ENCODE results near the gene CRYL1.

CRYL1 gene

DNA sequence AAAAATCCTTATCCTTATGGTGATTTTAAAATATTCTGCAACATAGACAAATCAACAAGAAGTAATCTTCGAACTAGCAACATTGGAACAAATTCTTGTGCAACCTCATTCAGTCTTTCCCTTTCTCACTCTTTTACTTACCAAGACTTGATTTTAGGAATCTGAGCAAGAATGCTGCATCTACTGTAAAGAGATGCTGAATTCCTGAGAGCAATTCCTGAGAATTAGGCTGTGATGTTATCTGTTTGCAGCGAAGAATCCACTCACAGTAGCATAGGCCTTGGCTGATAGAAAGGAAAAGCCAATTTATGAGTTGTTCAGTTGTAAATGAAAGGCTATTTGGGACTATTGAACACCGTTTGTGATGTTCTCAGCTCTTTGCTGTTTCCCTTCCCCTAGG, 144.3 kb downstream of the CRYL1 start:
- DNase-seq (ENCODE audit: low read depth in 2 of 2, low spot score in 1 of 2), result no peak

DNA sequence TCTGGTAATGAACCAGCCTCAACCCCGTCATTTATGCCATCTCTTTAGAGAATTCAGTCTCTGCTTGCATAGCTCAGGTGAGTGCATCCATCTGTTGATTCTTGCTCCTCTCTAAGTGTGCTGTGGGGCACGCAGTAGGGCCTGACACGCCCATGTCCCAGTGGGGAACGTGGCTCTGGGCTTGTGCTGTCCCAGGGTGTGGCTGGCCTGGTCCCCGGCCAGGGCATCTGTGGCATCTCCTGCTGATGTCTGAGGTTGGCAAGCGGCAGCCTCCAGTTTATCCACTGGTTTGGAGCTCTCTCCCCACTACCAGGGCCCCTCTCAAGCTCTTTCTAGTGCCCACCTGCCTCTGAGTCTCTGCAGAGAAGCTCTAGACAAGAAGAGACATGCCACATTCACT, 146.9 kb downstream of the CRYL1 start:
- no peak for DNase-seq (ENCODE audit: low read depth in 2 of 2, low spot score in 1 of 2)

DNA sequence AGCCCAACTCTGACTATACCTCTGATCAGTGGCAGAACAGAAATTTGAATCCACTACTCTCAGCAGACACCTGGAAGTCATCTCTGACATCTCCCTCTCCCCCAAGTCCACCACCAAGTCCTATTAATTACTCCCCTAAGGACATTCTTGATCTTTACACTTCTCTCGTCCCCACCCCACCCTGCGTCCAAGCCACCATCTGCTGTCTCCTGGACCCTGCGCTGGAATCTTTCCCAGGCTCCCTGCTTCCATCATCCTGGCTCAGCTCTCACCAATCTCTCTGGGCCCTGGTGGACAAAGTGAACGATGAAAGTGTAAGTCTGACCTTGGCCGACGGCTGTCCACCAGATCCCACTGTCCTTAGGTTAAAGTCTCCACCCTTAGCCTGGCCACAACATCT, 147.9 kb downstream of the CRYL1 start:
- DNase-seq (ENCODE audit: low read depth in 2 of 2, low spot score in 1 of 2), result no peak

DNA sequence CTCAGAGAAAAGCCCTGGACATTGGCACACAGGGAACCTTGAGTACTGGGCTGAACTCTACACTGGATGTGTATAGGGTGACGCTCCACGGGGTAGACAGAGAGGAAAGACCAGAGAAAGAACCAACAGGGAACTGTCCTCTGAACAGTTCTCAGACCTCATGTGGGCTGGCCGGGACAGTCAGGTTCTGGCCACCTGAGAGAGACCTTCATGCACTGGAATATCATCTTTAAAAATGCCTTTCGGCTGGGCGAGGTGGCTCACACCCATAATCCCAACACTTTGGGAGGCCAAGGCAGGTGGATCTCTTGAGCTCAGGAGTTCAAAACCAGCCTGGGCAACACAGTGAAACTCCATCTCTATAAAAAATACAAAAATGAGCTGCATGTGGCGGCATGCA, 149.8 kb downstream of the CRYL1 start:
- DNase-seq (ENCODE audit: low read depth in 2 of 2, low spot score in 1 of 2), result no peak

DNA sequence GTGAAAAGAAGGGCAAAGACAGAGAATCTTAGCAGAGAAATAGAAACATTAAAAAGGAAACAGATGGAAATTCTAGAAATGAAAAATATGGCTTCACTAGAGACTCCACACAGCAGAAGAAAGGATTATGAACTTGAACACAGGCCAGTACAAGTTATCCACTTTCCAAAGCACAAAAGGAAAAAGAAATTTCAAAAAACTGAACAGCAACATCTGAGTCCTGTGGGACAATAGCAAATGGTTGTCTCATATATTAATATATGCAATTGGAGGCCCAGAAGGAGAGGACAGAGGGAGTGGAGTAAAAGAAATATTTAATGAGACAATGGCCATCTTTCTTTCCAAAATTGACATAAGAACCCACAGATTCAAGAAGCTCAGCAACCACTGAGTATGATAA, 151.8 kb downstream of the CRYL1 start:
- DNase-seq (ENCODE audit: low read depth in 2 of 2, low spot score in 1 of 2), result no peak

DNA sequence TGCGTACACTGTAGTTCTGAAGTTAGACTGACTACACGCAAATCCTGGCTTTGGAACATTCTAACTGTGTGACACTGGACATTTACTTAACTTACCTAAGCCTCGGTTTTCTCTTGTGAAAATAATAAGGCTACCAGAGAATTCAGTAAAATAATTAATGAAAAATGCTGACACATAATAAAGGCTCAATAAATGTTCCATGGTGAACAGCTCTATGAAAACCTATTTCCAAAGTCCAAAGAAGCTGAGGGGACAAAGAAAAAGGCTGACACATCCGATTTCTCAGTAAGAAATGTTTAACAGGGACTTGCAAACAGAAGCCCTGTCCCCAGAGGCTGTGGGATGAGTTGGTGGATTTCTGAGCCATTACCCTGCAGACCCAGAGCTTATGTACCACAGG, 153.8 kb downstream of the CRYL1 start:
- no peak for DNase-seq (ENCODE audit: low read depth in 2 of 2, low spot score in 1 of 2)

DNA sequence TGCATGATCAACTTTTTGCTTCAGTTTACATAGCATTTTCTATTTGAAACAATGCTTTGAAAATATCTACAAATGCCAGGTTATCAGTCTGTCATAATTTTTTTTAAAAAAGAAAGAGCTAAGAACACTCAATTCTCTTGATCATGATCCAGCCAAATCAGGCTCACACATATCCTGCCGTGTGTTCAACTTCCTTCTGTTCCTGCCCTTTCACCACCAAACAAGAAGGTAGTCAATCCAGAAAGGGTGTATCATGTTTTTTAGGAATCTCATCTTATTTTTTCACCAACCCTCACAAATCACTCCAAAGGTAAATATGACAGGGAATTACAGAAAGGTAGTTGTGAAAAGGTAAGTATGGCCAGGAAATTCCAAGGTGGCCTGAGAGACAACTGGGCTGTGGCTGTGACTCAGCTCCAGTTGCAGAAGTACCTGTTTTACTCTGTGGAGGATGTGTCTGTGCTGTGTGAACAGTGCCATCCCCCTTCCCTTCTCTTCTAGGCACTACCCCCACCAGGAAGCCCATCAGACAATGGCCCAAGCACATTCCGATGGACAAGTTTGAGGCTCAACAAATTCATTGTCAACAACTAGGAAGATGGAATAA, 154.7 kb downstream of the CRYL1 start:
- no peak for DNase-seq (ENCODE audit: low read depth in 2 of 2, low spot score in 1 of 2)

DNA sequence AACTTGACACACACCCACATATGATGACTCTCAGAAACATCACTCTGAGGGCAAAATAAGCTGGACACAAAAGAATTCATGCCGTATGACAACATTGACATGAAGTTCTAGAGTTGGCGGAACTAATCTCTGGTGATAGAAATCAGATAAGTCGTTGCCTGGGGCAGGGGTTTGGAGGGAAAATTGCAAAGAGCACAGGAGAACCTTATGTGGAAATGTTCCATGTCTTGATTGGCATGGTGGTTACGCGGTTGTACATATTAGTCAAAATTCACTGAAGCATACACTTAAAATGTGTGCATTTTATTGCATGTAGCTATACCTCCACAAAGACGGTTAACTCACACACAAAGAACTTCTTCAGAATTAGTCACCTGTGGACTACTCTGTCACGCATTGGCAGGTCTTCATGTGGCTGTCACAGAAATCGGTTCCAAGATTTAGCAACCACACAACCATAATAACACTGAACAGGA, 155.7 kb downstream of the CRYL1 start:
- no peak for DNase-seq (ENCODE audit: low read depth in 2 of 2, low spot score in 1 of 2)

DNA sequence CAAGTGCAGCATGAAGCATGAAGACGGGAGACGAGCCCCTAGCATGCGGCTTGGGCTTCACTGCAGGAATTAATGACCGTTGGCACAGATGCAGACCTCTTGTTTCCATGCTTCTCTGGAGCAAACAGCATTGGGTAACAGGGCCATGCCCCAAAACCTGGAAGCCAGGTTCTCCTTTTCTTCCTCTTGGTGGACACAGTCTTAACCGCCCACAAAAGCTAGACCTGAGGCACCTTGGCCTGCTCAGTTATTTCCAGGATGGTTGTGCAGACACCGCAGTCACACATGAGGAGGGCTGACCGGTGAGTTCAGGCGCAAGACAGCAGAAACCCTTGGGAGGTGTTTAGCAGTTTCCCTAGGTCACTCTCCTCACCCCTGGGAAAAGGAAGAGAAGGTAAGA, 159.6 kb downstream of the CRYL1 start:
- no peak for DNase-seq (ENCODE audit: low read depth in 2 of 2, low spot score in 1 of 2)

DNA sequence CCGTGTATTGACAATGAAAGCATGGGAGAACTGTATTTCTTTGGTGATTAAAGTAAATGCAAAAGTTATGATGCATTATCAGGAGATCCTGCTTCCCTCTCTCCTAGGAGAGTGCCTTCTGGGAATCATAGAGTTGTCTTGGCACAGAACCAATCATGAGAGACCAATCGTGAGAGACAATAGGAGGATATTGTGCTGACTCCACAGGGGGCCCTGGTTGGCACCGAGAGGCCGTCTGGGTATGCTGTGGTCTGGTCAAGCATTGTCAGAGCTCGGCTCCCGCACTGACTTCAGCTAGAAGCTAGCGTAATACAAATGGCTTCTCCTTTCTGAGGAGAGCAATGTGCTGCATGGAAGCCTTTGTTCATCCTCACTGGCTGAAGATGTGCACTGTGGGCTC, 162.1 kb downstream of the CRYL1 start:
- DNase-seq (ENCODE audit: low read depth in 2 of 2, low spot score in 1 of 2), result no peak

DNA sequence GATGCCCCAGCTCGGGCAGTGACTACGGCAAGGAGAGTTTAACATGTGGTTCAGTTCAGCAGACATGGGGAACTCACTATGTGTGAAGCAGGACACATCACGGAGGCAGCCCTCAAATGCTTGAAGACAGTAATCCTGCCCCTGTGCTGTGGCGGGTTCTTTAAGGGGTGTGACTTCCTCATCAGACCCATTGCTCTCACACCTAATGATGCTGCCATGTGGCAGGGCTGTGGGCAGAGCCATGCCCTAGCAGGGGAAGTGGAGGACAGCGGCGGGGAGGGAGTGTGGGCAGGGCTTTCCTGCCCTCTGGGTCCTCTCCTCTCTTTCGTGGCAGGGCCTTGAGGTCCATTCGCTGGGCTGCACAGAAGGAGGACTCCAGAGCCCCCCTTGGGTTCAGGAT, 162.5 kb downstream of the CRYL1 start:
- DNase-seq (ENCODE audit: low read depth in 2 of 2, low spot score in 1 of 2), result no peak

DNA sequence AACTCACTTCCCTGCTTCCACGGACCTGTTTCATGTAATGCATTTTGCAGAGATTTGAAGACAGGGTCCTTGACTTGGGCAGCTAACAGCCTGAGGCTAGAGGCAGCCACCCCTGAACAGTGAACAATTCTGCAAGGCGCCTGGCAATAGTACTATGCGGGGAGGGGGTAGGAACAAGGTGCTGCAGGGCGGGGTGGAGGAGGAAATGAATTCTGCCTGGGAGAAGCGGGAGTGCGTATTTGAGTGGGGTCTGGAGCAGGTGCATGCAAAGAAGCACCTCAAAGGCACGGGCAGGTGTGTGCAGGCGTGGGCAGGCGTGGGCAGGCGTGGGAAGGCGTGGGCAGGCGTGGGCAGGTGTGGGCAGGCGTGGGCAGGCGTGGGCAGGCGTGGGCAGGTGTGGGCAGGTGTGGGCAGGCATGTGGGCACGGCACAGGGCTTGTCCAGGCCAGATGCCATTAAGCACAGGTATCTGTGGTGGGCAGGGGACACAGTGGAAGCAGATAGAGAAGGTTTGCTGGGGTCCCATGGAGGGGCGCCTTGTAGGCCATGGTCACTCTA, 163.1 kb downstream of the CRYL1 start:
- DNase-seq (ENCODE audit: low read depth in 2 of 2, low spot score in 1 of 2), result no peak

DNA sequence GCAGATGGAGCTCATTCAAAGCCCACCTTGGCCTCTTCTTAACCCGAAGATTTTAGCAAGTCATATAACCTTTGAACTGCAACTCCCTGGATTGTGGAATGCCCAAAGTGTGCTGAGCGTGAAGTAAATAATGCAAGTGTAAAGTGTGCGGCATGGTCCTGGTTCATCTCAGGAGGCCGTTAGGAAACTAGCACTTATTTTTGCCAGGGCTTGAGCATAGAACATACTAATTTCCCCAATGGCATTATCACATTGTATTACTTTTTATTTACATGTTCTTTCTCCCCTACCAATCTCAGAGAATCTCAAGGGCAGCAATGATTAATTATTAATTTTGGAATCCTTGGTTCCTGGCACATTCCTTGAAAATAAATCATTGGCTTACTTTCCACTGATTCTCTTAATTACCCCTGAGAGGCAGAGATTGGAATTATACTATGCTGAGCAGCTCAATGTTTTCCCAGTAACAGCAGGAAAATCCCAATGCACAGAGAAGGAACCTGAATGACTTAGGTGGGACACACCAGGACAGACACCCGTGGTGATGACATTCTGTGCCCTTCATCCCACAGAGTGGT, 164.7 kb downstream of the CRYL1 start:
- no peak for DNase-seq (ENCODE audit: low read depth in 2 of 2, low spot score in 1 of 2)

DNA sequence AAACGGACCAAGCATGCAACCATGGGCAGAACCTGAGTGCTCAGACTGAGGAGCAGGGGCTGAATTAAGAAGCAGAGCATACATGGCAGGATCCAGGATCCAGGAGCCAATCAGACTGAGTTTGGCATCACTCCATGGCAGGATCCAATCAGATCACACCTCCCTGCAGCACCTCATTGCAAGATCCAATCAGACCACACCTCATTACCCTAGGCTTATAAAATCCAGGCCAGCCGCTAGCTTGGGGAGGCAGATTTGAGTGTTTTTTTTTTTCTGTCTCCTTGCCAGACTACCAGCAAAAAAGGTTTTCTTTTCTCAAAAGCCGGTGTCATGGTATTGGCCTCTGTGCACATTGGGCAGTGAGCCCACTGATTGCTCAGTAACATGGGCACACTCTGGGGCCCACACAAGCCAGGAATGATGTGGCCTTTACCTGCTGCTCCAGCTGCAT, 165.6 kb downstream of the CRYL1 start:
- no peak for DNase-seq (ENCODE audit: low read depth in 2 of 2, low spot score in 1 of 2)

DNA sequence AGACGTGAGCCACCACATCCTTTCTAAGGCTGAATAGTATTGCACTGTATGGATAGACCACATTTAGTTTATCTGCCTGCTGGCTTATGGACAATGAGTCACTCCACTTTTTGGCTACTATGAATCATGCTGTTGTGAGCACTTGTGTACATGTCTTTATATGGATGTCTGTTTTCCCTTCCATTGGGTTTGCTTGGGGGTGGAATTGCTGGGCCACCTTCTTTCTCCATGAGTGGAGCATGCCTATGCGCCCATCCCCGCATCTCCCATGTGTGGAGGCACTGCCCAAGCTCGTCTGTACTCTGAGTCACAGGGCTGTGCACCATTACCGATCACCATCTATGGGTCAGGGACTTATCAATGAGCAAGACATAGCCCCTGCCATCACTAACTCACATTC, 166.3 kb downstream of the CRYL1 start:
- DNase-seq (ENCODE audit: low read depth in 2 of 2, low spot score in 1 of 2), result no peak

DNA sequence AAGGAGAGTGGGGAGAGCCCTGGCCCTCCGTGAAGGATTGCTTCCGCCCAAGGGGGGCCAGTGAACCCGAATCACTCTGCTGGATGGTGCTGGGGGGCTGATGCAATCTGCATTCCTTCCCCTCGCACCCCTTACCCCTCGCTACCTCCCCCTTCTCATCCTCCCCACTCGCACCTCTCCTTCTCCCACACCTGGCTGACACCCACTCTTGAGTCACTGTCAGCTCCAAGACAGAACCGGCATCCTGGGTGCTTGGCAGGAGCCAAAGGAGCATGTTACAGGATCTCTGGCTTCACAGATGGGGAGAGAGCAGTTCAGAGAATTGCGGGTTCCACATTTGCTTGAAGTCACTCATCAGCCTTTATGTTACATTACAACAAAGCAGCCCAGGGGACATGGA, 167.6 kb downstream of the CRYL1 start:
- no peak for DNase-seq (ENCODE audit: low read depth in 2 of 2, low spot score in 1 of 2)

DNA sequence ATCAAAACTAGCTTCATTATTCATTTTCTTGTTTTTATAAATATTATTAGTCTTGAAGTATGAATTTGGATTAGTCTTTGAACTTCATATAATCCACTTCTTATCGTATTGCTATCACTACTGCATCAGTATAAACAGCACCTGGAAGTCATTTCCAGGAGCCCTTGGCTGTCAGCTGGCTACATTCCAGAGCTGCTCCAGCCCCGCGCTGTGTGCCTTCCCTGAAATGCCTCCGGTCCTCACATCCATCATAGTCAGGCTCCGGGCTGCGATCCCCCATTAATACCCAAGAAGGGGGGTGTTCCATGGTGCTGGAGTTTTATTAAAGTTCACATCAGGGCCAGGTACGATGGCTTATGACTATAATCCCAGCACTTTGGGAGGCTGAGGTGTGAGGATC, 169.2 kb downstream of the CRYL1 start:
- no peak for DNase-seq (ENCODE audit: low read depth in 2 of 2, low spot score in 1 of 2)

DNA sequence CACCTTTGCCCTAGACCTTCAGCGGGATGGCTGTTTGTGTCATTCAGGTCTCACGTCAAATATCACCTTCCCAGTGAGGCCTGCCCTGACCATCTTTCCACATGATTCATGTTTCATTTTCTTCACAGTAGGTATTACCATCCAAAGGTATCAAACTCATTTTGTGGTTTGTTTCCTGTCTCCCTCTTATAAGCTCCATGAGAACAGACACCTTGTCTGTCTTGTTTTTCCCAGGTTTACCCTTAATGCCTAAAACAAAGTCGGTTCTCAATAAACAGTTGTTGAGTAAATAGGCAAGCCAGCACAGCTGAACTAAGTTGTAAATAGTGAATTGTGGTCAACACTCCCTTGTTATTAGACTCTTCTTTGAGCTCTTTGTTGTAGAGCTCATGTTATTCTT, 170.9 kb downstream of the CRYL1 start:
- DNase-seq (ENCODE audit: low read depth in 2 of 2, low spot score in 1 of 2), result no peak

DNA sequence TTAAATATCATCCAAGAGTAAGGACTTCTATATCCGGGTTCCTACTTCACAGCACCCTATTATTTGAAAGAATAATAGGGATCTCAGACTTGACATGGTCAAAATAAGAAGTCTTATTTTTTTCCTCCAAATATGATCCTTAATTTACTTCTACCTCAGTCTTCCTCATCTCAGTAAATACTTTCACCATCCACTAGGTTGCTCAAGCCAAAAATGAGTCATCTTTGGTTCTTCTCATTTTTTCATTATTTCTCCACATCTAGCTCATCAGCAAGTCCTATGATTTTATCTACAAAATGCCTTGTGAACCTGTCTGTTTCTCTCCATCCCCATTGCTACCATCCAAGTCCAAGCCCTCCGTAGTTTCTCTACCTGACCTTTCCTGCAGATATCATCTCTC, 171.7 kb downstream of the CRYL1 start:
- no peak for DNase-seq (ENCODE audit: low read depth in 2 of 2, low spot score in 1 of 2)

All from stimulated activated CD8-positive, alpha-beta memory T cell treated with anti-CD3 and anti-CD28 coated beads, Interleukin-4, amount 100 ng/mL, for 4 hours (primary cell).